ENCODE data around the gene FOXP2.

- no peak for TF ChIP-seq MEIS2 (CRISPR knock-in tag; IDR thresholded peaks at IDR 0.05)
- no peak for TF ChIP-seq FOXP4 (CRISPR knock-in tag; IDR thresholded peaks at IDR 0.05)
- no peak for TF ChIP-seq REST (IDR thresholded peaks at IDR 0.05; ENCODE audit: borderline replicate concordance in 1 of 2, low read depth in 1 of 2, low read length in 2 of 2)
- TF ChIP-seq PRDM4 (CRISPR knock-in tag; IDR thresholded peaks at IDR 0.05; ENCODE audit: borderline replicate concordance), result no peak
- TF ChIP-seq TAF1 (CRISPR knock-in tag; IDR thresholded peaks at IDR 0.05), result no peak
- TF ChIP-seq CTCF (CRISPR knock-in tag; IDR thresholded peaks at IDR 0.05), result no peak
- no peak for TF ChIP-seq ETS1 (CRISPR knock-in tag; IDR thresholded peaks at IDR 0.05)
- TF ChIP-seq ZNF639 (CRISPR knock-in tag; conservative IDR thresholded peaks at IDR 0.05), result no peak
- TF ChIP-seq, protein P1, sequence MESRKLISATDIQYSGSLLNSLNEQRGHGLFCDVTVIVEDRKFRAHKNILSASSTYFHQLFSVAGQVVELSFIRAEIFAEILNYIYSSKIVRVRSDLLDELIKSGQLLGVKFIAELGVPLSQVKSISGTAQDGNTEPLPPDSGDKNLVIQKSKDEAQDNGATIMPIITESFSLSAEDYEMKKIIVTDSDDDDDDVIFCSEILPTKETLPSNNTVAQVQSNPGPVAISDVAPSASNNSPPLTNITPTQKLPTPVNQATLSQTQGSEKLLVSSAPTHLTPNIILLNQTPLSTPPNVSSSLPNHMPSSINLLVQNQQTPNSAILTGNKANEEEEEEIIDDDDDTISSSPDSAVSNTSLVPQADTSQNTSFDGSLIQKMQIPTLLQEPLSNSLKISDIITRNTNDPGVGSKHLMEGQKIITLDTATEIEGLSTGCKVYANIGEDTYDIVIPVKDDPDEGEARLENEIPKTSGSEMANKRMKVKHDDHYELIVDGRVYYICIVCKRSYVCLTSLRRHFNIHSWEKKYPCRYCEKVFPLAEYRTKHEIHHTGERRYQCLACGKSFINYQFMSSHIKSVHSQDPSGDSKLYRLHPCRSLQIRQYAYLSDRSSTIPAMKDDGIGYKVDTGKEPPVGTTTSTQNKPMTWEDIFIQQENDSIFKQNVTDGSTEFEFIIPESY (CRISPR knock-in tag; IDR thresholded peaks at IDR 0.05), result no peak
- TF ChIP-seq EP300 (IDR thresholded peaks at IDR 0.05; ENCODE audit: low read depth in 2 of 2, low read length in 2 of 2), result no peak
- TF ChIP-seq EP300 (CRISPR knock-in tag; IDR thresholded peaks at IDR 0.05; ENCODE audit: borderline replicate concordance), result no peak
- TF ChIP-seq SMAD1 (CRISPR knock-in tag; IDR thresholded peaks at IDR 0.05; ENCODE audit: borderline replicate concordance, low read depth), result no peak
These were observed 2.1 kb upstream of the FOXP2 start for GRCh38 chr7:114412548-114412947.
